ENCODE measurements around the gene IPO9.

Gene IPO9

GRCh38 chr1:201828820-201829774 lies at the start of gene IPO9:
Gene IPO9, plus strand, starts transcription at chr1:201829157. Its CDS starts 53 bp downstream, at chr1:201829210.
- peak; percentile 86 to 87 for DNase-seq (ENCODE audit: low read depth in 2 of 2)

GRCh38 chr1:201779351-201779880 lies 49.5 kb upstream of the IPO9 start:
- no peak for DNase-seq (ENCODE audit: low read depth in 2 of 2)

- no peak for DNase-seq (ENCODE audit: low read depth in 2 of 2)
Observed at GRCh38 chr1:201780952-201781351, 48.0 kb upstream of the IPO9 start.

GRCh38 chr1:201781437-201781836 lies 47.5 kb upstream of the IPO9 start:
- DNase-seq (ENCODE audit: low read depth in 2 of 2) = no peak

- no peak for DNase-seq (ENCODE audit: low read depth in 2 of 2)
Observed at GRCh38 chr1:201782353-201782752, 46.6 kb upstream of the IPO9 start.

- DNase-seq (ENCODE audit: low read depth in 2 of 2) = no peak
Observed at GRCh38 chr1:201783058-201783457, 45.9 kb upstream of the IPO9 start.

GRCh38 chr1:201783572-201783971 lies 45.4 kb upstream of the IPO9 start:
- no peak for DNase-seq (ENCODE audit: low read depth in 2 of 2)

GRCh38 chr1:201785291-201785690 lies 43.7 kb upstream of the IPO9 start:
- DNase-seq (ENCODE audit: low read depth in 2 of 2) = no peak

- no peak for DNase-seq (ENCODE audit: low read depth in 2 of 2)
Observed at GRCh38 chr1:201786824-201787223, 42.1 kb upstream of the IPO9 start.

GRCh38 chr1:201788296-201788695 lies 40.7 kb upstream of the IPO9 start:
- DNase-seq (ENCODE audit: low read depth in 2 of 2) = no peak

GRCh38 chr1:201789245-201789644 lies 39.7 kb upstream of the IPO9 start:
- no peak for DNase-seq (ENCODE audit: low read depth in 2 of 2)

GRCh38 chr1:201790261-201790660 lies 38.7 kb upstream of the IPO9 start:
- no peak for DNase-seq (ENCODE audit: low read depth in 2 of 2)

- no peak for DNase-seq (ENCODE audit: low read depth in 2 of 2)
Observed at GRCh38 chr1:201791051-201791778, 37.7 kb upstream of the IPO9 start.

GRCh38 chr1:201791779-201792173 lies 37.2 kb upstream of the IPO9 start:
- no peak for DNase-seq (ENCODE audit: low read depth in 2 of 2)

- DNase-seq (ENCODE audit: low read depth in 2 of 2) = peak in 1 of 2 donors; percentile 12
Observed at GRCh38 chr1:201792534-201793305, 36.2 kb upstream of the IPO9 start.

- DNase-seq (ENCODE audit: low read depth in 2 of 2) = no peak
Observed at GRCh38 chr1:201793306-201793925, 35.5 kb upstream of the IPO9 start.

- no peak for DNase-seq (ENCODE audit: low read depth in 2 of 2)
Observed at GRCh38 chr1:201795066-201795465, 33.9 kb upstream of the IPO9 start.

- no peak for DNase-seq (ENCODE audit: low read depth in 2 of 2)
Observed at GRCh38 chr1:201800246-201800645, 28.7 kb upstream of the IPO9 start.

GRCh38 chr1:201806801-201807200 lies 22.2 kb upstream of the IPO9 start:
- DNase-seq (ENCODE audit: low read depth in 2 of 2) = no peak

- DNase-seq (ENCODE audit: low read depth in 2 of 2) = no peak
Observed at GRCh38 chr1:201807958-201808632, 20.9 kb upstream of the IPO9 start.

- no peak for DNase-seq (ENCODE audit: low read depth in 2 of 2)
Observed at GRCh38 chr1:201808633-201808990, 20.3 kb upstream of the IPO9 start.

Data from activated CD8-positive, alpha-beta memory T cell treated with anti-CD3 and anti-CD28 coated beads for 4 hours (primary cell).